Measurements from ENCODE around the gene GABBR1. TPM values are rescaled to one million over a fixed set of nuclear protein-coding genes. Genes with fewer than 3 reads are reported as not detected.

Gene GABBR1
- total and polyA plus RNA-seq, 4 donors = 1.1 to 4.7 (median 1.4) TPM

GRCh38 chr6:29524044-29524443, 108.9 kb downstream of the GABBR1 start (continued):
- TF ChIP-seq REST (IDR thresholded peaks at IDR 0.05) (no peak), YY1 (IDR thresholded peaks at IDR 0.05) (no peak), GABPA (IDR thresholded peaks at IDR 0.05 in 1 of 2, conservative IDR thresholded peaks at IDR 0.05 in 1 of 2) (no peak)

GRCh38 chr6:29522227-29522626, 110.8 kb downstream of the GABBR1 start:
- no peak for DNase-seq (ENCODE audit: low spot score)
- Histone ChIP-seq H3K4me1 (ENCODE audit: control insufficient read depth in 4 of 4, insufficient read depth in 4 of 4, low read length in 3 of 4) (peaks cover 0 to 8% (median 4%) of the 10 kb centered on the region in 4 donors), H3K36me3 (ENCODE audit: control insufficient read depth in 4 of 4, insufficient read depth in 3 of 4, low read depth in 1 of 4, low read length in 3 of 4) (no peaks in the 10 kb centered on the region), H3K9ac (ENCODE audit: low read depth in 1 of 2, low read length in 2 of 2) (no peak overlapping the region), H3K27ac (ENCODE audit: low read depth in 1 of 2, low read length in 2 of 2) (no peak overlapping the region), H3K4me3 (ENCODE audit: low read depth in 1 of 3, low read length in 3 of 3) (no peak overlapping the region), H3K27me3 (ENCODE audit: control insufficient read depth in 4 of 4, insufficient read depth in 4 of 4, low read length in 3 of 4) (no peaks in the 10 kb centered on the region), H3K9me3 (ENCODE audit: control insufficient read depth in 4 of 4, low read length in 3 of 4) (no peaks in the 10 kb centered on the region)
- no peak for TF ChIP-seq JUND (IDR thresholded peaks at IDR 0.05)
- TF ChIP-seq RAD21 (IDR thresholded peaks at IDR 0.05) = no peak
- no peak for TF ChIP-seq HNF4G (IDR thresholded peaks at IDR 0.05)
- TF ChIP-seq HNF4A (conservative IDR thresholded peaks at IDR 0.05) = no peak
- no peak for TF ChIP-seq ZBTB33 (IDR thresholded peaks at IDR 0.05)
- WGBS = 65% methylated on average over 2 of the region's 2 CpGs

GRCh38 chr6:29521006-29521680, 111.8 kb downstream of the GABBR1 start:
- DNase-seq (ENCODE audit: low spot score) = no peak
- H3K9me3 ChIP-seq (ENCODE audit: control insufficient read depth in 4 of 4, low read length in 3 of 4) = no peaks in the 10 kb centered on the region
- WGBS = 64% methylated on average over 8 of the region's 8 CpGs

GRCh38 chr6:29520232-29520631, 112.8 kb downstream of the GABBR1 start:
- Histone ChIP-seq H3K27ac (ENCODE audit: low read depth in 1 of 2, low read length in 2 of 2) (no peak overlapping the region), H3K4me1 (ENCODE audit: control insufficient read depth in 4 of 4, insufficient read depth in 4 of 4, low read length in 3 of 4) (peaks cover 0 to 8% (median 4%) of the 10 kb centered on the region in 4 donors), H3K27me3 (ENCODE audit: control insufficient read depth in 4 of 4, insufficient read depth in 4 of 4, low read length in 3 of 4) (no peaks in the 10 kb centered on the region), H3K4me3 (ENCODE audit: low read depth in 1 of 3, low read length in 3 of 3) (no peak overlapping the region), H3K36me3 (ENCODE audit: control insufficient read depth in 4 of 4, insufficient read depth in 3 of 4, low read depth in 1 of 4, low read length in 3 of 4) (no peaks in the 10 kb centered on the region), H3K9me3 (ENCODE audit: control insufficient read depth in 4 of 4, low read length in 3 of 4) (no peaks in the 10 kb centered on the region), H3K9ac (ENCODE audit: low read depth in 1 of 2, low read length in 2 of 2) (no peak overlapping the region)
- DNase-seq (ENCODE audit: low spot score) = no peak
- no peak for TF ChIP-seq FOXA1 (IDR thresholded peaks at IDR 0.05)
- WGBS = 86% methylated on average over 4 of the region's 4 CpGs

More at GRCh38 chr6:29521006-29521680, 111.8 kb downstream of the GABBR1 start:
- Histone ChIP-seq H3K4me1 (ENCODE audit: control insufficient read depth in 4 of 4, insufficient read depth in 4 of 4, low read length in 3 of 4) (peaks cover 0 to 8% (median 4%) of the 10 kb centered on the region in 4 donors), H3K36me3 (ENCODE audit: control insufficient read depth in 4 of 4, insufficient read depth in 3 of 4, low read depth in 1 of 4, low read length in 3 of 4) (no peaks in the 10 kb centered on the region), H3K27me3 (ENCODE audit: control insufficient read depth in 4 of 4, insufficient read depth in 4 of 4, low read length in 3 of 4) (no peaks in the 10 kb centered on the region), H3K27ac (ENCODE audit: low read depth in 1 of 2, low read length in 2 of 2) (no peak overlapping the region), H3K4me3 (ENCODE audit: low read depth in 1 of 3, low read length in 3 of 3) (no peak overlapping the region), H3K9ac (ENCODE audit: low read depth in 1 of 2, low read length in 2 of 2) (no peak overlapping the region)
- TF ChIP-seq RXRA (IDR thresholded peaks at IDR 0.05) = no peak
